ENCODE measurements around the gene IRF1.

The IRF1 gene

DNA sequence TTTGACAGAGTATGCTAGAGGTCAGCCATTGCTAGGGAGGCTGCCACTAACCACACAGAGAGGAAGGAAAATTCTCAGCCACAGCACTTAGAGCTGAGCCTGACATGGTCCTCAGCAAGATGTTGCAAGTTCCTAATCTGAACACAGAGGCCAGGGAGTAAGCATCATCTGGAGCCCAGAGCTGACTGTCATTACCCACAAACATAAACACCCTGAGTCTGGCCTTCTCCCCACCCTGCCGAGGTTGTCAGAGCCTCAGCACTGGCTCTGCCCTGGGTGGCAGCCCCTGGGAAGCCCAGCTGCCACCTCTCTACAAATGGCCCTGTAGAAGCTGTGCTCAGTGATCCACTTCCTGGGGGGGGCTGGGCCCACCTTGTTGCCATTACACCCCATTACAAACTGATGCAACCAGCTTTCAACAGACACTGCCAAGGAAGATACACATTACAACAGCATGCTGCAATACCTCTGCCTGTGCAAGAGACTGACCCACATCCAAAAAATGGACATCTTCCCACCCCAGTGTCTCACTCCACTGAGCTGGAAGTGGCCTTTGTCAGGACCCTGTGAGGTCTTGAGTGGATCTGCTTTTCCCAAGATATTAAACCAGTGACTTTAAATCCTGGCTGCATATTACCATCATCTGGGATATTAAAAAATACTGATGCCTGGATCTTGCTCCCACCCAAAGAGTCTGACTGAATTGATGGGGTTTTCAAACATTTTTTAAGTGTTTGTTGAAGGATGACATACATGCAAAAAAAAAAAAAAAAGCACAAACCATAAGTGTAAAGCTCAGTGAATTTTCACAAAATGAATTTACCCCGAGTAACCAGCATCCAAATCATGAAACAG, 33.0 kb downstream of the IRF1 start:
- no peak for TF ChIP-seq JUND (IDR thresholded peaks at IDR 0.05; ENCODE audit: low read depth)
- DNase-seq (ENCODE audit: low read depth in 1 of 2, low spot score in 1 of 2) = no peak
- in situ Hi-C loops (cut with HindIII; ENCODE audit: low pct_unique_long_range_greater_than_20kb, low sequenced_read_pairs) = no loop called here

DNA sequence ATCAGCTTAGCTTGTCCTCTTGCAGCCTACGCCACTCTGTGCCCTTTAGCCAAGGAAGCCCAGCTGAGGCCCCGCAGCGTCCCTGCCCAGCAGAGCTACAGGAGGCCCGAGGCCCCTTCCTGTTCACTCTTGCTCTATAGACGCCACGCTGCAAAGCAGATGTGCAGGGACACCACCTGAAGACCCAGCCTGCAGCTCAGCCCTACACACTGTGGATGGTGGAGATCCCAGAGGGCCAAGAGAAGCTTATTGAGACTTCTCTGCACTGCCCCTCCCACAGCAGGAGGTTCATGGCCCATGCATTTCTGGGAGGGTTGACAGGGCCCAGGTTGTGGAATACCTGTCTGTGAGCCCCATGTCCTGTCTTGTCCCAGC, 33.6 kb downstream of the IRF1 start:
- no peak for DNase-seq (ENCODE audit: low read depth in 1 of 2, low spot score in 1 of 2)
- in situ Hi-C loops (cut with HindIII; ENCODE audit: low pct_unique_long_range_greater_than_20kb, low sequenced_read_pairs) = no loop called here
- no peak for TF ChIP-seq JUND (IDR thresholded peaks at IDR 0.05; ENCODE audit: low read depth)

DNA sequence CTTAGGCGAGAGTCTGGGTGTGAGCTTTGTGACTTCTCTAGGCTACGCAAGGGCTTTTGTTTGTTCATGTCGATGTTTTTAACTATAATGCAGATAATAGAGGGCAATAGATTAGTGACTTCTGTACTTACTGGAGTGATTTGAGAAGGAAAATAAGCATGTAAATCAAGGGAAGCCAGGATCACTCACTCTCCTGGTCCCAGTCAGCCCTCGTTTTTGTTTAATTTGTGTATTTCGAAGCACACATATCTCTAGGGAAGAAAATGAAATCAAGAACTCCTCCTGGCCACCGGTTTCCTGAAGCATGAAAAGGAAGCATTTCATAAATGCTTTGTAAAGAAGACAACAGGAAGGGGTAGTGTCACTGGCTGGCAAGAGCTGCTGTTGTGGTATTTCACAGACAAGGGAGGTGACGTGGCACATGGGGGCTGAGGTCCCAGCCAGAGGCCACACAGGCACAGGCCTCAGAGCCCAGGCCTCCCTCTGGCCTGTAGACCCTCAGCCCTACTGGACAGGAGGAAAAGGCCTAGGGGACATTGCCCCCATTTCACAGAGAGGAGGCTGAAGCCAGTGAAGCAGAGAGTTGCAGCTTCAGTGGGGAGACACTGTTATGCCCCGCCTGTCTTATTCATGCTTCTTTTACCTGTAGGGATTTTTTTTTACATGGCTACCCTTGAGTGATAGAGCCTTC, 34.1 kb downstream of the IRF1 start:
- TF ChIP-seq JUND (IDR thresholded peaks at IDR 0.05; ENCODE audit: low read depth) = no peak
- DNase-seq (ENCODE audit: low read depth in 1 of 2, low spot score in 1 of 2) = no peak
- in situ Hi-C loops (cut with HindIII; ENCODE audit: low pct_unique_long_range_greater_than_20kb, low sequenced_read_pairs) = no loop called here

- DNase-seq (ENCODE audit: low read depth in 1 of 2, low spot score in 1 of 2) = no peak
- in situ Hi-C loops (cut with HindIII; ENCODE audit: low pct_unique_long_range_greater_than_20kb, low sequenced_read_pairs) = no loop called here
- TF ChIP-seq JUND (IDR thresholded peaks at IDR 0.05; ENCODE audit: low read depth) = no peak
Measured at GRCh38 chr5:132455614-132456115, 34.9 kb downstream of the IRF1 start.

DNA sequence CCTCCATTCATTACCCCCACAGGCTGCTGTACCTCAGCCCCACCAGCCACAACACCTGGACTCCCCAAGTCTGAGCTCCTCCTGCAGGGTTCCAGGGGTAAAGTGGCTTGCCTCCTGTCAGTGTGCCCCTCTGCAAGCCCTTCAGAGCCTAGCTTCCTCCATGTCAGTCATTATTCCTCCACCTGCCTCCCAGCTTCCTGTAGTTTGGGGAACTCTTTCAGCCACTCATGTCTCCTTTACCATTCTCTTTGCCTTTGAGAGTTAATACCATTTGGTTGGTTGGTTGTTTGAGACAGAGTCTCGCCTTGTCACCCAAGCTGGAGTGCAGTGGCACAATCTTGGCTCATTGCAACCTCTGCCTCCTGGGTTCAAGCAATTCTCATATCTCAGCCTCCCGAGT, 36.2 kb downstream of the IRF1 start:
- DNase-seq (ENCODE audit: low read depth in 1 of 2, low spot score in 1 of 2) = no peak
- TF ChIP-seq JUND (IDR thresholded peaks at IDR 0.05; ENCODE audit: low read depth) = no peak
- in situ Hi-C loops (cut with HindIII; ENCODE audit: low pct_unique_long_range_greater_than_20kb, low sequenced_read_pairs) = no loop called here

GRCh38 chr5:132451387-132451786, 39.2 kb downstream of the IRF1 start:
- DNase-seq (ENCODE audit: low read depth in 1 of 2, low spot score in 1 of 2) = no peak
- in situ Hi-C loops (cut with HindIII; ENCODE audit: low pct_unique_long_range_greater_than_20kb, low sequenced_read_pairs) = no loop called here
- no peak for TF ChIP-seq JUND (IDR thresholded peaks at IDR 0.05; ENCODE audit: low read depth)

- no peak for TF ChIP-seq JUND (IDR thresholded peaks at IDR 0.05; ENCODE audit: low read depth)
- in situ Hi-C loops (cut with HindIII; ENCODE audit: low pct_unique_long_range_greater_than_20kb, low sequenced_read_pairs) = no loop called here
- no peak for DNase-seq (ENCODE audit: low read depth in 1 of 2, low spot score in 1 of 2)
Measured at GRCh38 chr5:132449060-132449459, 41.5 kb downstream of the IRF1 start.

GRCh38 chr5:132447196-132447595, 43.4 kb downstream of the IRF1 start:
- in situ Hi-C loops (cut with HindIII; ENCODE audit: low pct_unique_long_range_greater_than_20kb, low sequenced_read_pairs) = no loop called here
- DNase-seq (ENCODE audit: low read depth in 1 of 2, low spot score in 1 of 2) = no peak
- TF ChIP-seq JUND (IDR thresholded peaks at IDR 0.05; ENCODE audit: low read depth) = no peak

DNA sequence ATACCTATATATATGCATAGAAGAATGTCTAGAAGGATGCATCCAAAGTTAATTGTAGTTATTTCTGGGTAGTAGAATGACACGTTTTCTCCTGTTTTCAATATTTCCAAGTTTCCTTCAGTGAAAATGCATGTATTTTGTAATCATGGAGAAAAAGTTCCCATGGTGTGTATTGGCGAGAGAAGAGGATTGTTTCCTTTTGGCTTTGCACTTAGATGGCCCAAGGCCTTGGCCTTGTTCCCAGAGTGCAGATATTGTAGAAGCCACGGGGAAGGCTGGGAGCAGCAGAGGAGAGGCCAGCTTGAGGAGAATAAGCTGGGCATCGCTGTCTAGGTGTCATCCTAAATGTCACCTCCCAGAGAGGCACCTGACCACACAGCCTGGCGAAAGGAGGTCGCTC, 44.0 kb downstream of the IRF1 start:
- in situ Hi-C loops (cut with HindIII; ENCODE audit: low pct_unique_long_range_greater_than_20kb, low sequenced_read_pairs) = no loop called here
- peak in 1 of 2 experiments; percentile 69 for DNase-seq (ENCODE audit: low read depth in 1 of 2, low spot score in 1 of 2)
- no peak for TF ChIP-seq JUND (IDR thresholded peaks at IDR 0.05; ENCODE audit: low read depth)

- peak in 1 of 2 experiments; percentile 40 for DNase-seq (ENCODE audit: low read depth in 1 of 2, low spot score in 1 of 2)
- no peak for TF ChIP-seq JUND (IDR thresholded peaks at IDR 0.05; ENCODE audit: low read depth)
- in situ Hi-C loops (cut with HindIII; ENCODE audit: low pct_unique_long_range_greater_than_20kb, low sequenced_read_pairs) = no loop called here
Measured at GRCh38 chr5:132445930-132446329, 44.6 kb downstream of the IRF1 start.

DNA sequence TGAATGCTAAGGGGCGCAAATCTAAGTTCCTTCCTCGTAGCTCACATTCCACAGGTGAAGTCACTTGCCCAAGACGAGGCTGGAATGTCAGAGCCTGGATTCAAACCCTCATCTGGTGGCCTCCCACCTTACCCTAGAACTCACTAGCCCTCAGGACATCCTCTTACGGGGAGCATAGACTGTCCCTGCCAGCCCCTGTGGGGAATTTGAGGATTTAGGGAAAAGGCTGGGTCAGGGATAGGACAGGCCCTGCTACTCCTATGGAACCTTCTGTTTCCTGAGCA, 45.0 kb downstream of the IRF1 start:
- no peak for TF ChIP-seq JUND (IDR thresholded peaks at IDR 0.05; ENCODE audit: low read depth)
- peak in 1 of 2 experiments; percentile 68 for DNase-seq (ENCODE audit: low read depth in 1 of 2, low spot score in 1 of 2)
- in situ Hi-C loops (cut with HindIII; ENCODE audit: low pct_unique_long_range_greater_than_20kb, low sequenced_read_pairs) = no loop called here

DNA sequence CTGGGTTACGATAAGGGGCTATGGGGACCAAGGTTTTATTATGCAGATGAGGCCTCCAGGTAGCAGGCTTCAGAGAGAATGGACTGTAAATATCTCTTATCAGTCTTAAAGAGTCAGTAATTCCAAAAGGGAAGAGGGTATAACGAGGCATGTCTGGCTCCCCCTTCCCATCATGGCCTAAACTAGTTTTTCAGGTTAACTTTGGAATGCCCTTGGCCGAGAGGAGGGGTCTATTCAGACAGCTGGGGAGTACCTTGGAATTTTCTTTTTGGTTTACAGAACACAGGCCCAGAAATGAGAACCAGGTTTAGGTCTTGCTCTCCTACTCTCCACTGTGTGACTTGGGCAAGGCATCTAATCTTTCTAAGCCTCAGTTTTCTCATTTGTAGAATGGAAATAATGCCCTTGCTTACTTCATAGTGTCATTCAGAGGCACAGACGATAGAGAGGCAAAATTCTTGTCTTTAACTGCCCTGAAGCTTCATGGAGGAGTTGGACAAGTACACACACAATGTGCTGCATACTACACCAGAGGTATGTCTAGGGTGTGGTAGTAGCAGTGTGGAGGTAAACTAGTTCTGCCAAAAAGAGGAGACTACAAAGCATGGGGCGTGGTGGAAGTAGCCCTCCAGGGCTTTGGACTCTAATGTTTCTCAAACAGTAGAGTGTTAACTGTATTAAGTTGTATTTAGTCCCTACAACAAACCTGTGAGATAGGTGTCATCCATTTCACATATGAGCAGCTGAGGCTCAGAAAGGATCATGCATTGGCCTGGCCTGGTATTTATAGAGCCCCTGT, 45.5 kb downstream of the IRF1 start:
- peak in 1 of 2 experiments; percentile 57 for DNase-seq (ENCODE audit: low read depth in 1 of 2, low spot score in 1 of 2)
- no peak for TF ChIP-seq JUND (IDR thresholded peaks at IDR 0.05; ENCODE audit: low read depth)
- in situ Hi-C loops (cut with HindIII; ENCODE audit: low pct_unique_long_range_greater_than_20kb, low sequenced_read_pairs) = no loop called here

DNA sequence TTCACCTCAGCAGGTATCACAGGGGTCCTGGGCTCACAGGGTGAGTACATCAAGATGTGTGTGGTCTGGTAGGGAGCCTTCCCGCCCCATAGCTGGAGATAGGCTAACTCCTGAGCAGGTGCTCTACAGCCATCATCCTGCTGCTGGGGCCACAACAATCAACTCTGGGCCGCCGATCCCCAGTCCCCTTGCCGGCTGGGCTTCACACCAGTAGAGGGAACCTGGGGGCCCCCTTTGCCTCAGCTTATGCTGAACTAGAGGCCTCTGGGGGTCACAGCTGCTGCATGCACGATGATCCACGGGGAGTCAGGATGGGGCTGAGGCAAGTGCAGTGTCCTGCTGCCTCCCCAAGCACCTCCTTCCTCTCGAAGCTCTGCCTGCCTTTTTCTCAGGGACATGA, 46.5 kb downstream of the IRF1 start:
- in situ Hi-C loops (cut with HindIII; ENCODE audit: low pct_unique_long_range_greater_than_20kb, low sequenced_read_pairs) = no loop called here
- no peak for DNase-seq (ENCODE audit: low read depth in 1 of 2, low spot score in 1 of 2)
- TF ChIP-seq JUND (IDR thresholded peaks at IDR 0.05; ENCODE audit: low read depth) = no peak

Data from T47D (cell line).